Stimulated activated CD4-positive, alpha-beta T cell treated with anti-CD3 and anti-CD28 coated beads, Interleukin-4, amount 100 ng/mL, for 48 hours (primary cell): ENCODE measurements around the gene KRTAP10-8.
A peak's percentile ranks its signal among the peaks of the same experiment; 100 is the strongest.
"Not testable (repeated sequence)": the region's sequence is repeated elsewhere in the genome, so short reads cannot be mapped to it uniquely, and the experiment has no call there.

Experiments
- DNase-seq, 2 donors: peaks; one replicate each; pipeline ENCODE4 v3.0.0-alpha.2; 2020; ENCODE audit warnings: low read depth in 2 of 2

The KRTAP10-8 gene

DNA sequence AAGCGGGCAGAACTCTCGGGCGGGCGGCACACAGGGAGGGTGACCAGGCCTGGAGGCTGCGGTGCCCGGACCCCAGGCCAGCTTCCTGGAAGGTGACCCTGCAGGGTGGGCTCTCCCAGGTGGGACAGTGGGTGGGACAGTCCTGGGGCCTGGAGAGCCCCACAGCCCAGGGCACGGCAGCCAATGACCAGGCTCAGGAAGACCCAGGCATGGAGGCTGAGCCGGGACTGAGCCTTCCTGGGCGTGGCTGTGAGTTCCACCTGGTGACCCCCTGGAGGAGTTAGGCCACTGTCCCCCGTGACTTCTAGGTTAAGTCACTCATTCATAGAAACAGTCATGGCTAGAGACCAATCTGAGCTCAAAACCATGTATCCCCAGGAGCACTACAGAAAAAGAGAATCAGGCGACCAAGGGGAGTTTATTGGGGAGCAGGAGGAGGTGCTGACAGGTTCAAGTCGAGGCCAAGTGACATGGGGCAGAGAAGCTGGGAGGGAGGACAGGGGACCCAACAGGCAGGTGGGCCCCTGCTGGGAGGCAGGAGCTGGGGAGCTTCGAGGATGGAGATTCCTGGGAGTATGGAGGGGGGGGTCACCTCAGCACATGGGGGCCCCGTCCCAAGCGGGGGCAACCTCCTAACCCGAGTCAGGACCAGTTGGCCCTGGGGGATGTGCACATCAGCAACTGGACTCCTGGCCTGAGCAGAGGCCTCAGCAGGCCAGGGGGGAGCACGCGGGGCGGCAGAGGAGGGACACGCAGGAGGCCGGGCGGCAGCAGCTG lies 32.6 kb upstream of the KRTAP10-8 start:
- no peak for DNase-seq

DNA sequence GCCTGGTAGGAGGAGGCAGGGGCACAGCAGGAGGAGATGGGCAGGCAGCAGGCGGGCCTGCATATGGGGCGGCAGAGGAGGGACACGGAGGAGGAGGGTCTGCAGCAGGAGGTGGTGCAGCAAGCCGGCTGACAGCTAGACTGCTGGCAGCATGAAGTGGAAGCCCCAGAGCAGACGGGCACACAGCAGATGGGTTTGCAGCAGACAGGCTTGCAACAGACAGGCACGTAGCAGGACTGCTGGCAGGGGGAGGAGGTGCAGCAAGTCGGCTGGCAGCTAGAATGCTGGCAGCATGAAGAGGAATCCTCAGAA lies 32.1 kb upstream of the KRTAP10-8 start:
- DNase-seq: no peak

DNA sequence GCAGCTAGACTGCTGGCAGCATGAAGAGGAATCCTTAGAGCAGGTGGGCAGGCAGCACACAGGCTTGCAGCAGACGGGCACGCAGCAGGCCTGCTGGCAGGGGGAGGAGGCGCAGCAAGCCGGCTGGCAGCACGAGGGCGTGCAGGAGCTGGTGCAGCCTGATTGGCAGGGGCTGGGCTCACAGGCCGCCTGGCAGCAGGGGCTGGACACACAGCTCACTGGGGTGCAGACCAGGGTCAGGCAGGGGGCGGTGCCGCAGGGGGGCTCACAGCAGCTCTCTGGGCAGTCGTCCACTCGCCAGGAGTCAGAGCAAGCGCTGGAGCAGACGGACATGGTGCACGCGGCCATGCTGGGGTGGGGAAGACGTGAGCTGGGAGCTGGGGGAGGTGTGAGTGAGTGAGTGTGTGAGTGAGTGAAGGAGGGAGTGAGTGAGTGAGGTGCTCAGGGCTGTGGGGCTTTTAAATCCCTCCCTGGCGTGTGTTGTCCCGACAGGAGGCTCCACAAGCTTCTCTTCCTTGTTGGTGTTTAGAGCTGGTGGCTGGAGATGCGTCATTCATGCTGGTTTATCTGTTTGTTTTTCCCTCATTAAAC lies 31.6 kb upstream of the KRTAP10-8 start, which contains the start of gene KRTAP10-5:
KRTAP10-5 (minus strand) TSS at position 374 of the 591 bp plus-strand sequence; CDS start at position 348, 26 bp downstream.
- DNase-seq: not testable (repeated sequence)

DNA sequence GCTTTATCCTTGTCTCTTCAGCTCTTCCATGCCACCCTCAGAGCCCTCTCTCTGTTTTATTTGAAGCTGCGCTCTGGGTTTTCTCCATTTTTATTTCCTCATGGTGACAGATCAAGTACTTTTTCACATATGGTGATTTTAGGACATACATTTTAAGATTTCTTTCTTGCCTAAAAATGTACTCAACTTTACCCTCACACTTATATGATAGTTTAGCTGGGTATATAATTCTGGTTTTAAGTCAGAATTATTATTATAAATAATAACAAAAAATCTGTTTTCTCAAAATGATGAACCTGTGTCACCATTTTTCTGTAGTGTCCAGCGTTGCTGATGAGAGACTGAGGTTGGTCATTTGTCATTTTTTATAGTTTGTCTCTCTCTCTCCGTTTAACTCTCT lies 30.7 kb upstream of the KRTAP10-8 start:
- DNase-seq: no peak

DNA sequence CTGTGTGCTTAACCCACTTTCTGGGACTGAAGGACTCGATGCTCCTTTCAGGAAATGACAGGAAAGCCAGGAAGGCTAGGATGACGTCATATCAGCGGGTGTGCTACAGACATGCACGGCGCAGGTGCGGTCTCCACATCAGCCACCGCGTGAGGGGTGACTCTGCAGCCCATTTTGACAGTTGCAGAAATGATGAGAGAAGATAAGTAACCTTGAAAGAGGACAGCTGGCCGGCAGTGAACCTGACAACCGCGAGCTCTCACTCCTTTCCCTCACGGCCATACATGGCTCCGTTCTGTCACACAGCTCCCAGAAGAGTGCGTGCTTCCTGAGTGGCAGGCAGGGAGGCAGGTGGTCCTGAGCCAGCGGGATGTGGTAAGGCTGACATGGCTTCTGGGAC lies 29.8 kb upstream of the KRTAP10-8 start:
- DNase-seq: no peak

DNA sequence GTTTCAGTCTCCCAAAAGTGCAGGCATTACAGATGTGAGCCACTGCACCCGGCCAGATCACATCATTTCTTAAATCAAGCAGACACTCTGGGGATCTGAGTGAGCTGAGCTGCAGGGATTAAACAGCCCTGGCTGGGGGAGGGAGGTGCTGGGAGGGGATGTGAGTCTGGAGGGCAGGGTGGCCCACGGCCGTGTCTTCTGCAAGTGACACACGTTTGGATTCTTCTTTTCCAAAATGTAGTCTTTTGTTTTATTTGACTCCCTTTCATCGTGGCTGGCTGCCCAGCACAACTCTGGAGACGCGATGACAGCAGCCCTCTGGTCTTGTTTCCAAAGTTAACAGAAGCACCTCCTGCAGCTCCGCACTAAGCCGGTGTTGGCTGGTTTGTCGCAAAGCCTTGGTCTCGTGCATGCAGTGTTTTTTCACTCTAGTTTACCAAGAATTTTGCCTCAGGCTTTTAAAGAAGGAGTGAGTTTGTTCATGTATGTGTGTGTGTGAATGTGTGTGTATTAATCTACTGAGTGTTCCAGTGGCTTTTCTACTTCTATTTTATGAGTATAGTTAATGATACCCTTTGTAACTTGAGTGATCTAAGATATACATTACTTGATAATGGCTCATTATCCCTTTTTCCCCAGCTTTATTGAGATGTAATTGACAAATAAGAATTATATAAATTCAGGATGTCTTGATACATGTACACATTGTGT lies 28.6 kb upstream of the KRTAP10-8 start:
- no peak for DNase-seq

DNA sequence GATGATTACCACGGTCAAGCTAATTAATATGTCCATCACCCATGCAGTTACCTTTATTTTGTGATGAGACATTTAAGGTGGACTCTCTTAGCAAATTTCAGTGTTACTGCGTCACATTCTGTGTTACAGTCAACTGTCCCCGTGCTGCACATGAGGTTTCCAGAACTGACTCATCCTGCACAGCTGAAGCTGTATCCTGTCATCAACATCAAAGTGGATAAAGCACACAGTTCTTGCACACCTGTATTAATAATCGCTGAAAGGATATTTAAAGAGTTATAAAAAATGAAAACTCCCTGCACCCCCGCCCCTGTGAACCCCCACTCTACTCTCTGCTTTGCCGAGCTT lies 28.1 kb upstream of the KRTAP10-8 start:
- DNase-seq: peak in 1 of 2 donors; percentile 14

DNA sequence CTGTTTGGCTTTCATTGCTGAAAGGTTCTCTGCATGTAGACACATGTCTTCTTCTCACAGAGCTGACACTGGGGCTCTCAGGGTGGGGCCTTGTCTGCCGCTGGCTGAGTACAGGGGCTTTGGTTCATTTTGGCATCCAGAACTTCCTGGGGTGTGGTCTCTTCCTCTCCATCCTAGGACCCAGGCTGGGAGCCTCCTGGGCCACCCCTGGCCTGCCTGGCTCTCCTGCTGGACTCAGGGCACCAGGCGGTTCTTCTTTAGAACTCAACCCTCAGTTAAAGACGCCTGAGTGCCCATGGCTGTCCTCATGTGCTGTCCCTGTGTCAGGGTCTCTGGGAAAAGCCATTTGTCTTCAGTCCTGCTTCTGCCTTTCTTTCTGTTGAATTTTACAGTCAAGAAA lies 26.0 kb upstream of the KRTAP10-8 start:
- DNase-seq: no peak

DNA sequence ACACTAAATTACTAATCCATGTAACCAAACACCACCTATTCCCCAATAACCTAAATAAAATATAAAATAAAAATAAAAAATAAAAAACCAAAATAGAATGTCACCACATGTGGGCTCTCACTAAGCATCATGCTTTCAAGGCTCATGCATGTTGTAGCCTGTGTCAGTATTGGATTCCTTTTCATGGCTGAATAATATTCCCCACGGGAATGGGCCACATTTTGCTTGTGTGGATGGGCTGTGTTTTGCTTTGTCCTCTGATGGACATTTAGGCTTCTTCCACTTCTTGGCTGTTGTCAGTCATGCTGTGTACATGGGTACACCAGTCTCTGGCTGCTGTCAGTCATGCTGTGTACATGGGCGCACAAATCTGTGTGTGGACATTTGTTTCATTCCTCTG lies 22.8 kb upstream of the KRTAP10-8 start:
- no peak for DNase-seq

DNA sequence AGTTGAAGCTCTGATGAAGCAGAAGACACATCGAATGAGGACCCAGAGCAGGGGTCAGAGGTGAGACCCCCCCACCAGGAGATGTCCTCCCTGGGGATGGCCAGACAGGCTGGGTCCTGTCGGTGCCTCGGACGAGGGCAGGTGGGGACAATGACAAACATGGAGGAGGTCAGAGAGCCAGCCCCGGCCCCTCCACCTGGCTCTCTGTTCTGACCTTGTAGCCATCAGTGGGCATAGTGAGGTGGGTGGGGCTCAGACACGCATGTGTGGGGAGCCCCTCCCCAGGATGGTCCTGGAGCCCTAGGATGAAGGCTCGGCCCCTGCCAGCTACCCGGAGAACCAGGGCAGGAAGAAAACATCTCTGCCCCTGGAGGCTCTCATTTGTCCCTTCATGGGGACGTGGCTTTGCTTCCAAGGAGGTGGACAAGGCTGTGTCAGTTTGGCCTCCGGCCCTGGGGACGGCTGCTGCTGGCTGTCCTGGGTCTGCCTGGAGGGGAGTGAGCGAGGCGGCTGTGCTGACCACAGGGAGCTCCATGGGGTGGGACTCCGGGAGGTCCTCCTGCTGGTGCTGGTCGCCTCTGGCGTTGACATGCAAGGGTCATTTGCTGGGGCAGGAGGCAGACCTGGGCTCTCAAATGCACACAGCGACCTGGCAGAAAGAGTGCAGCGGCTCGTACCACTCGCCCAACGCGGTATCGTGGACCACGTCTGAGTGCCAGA lies 22.1 kb upstream of the KRTAP10-8 start:
- no peak for DNase-seq

DNA sequence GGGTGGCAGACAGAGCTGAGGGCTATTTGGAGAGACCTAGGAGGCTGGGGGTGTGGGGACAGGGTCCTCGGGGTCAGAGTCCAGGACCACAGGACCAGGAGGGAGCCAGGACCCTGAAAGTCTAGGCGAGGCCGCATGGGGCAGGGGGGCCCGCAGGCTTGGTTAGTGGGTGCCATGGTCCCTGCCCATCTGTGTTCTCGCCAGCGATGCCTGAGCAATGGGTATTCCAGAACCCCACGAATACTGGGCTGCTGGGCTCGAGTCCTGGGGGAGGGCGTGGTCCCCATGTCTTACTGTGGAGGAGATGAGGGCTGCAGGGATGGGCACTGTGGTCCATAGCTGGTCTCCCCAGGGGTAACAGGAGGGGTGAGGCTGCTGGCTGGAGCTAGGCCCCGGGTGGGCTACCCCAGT lies 21.6 kb upstream of the KRTAP10-8 start:
- no peak for DNase-seq

DNA sequence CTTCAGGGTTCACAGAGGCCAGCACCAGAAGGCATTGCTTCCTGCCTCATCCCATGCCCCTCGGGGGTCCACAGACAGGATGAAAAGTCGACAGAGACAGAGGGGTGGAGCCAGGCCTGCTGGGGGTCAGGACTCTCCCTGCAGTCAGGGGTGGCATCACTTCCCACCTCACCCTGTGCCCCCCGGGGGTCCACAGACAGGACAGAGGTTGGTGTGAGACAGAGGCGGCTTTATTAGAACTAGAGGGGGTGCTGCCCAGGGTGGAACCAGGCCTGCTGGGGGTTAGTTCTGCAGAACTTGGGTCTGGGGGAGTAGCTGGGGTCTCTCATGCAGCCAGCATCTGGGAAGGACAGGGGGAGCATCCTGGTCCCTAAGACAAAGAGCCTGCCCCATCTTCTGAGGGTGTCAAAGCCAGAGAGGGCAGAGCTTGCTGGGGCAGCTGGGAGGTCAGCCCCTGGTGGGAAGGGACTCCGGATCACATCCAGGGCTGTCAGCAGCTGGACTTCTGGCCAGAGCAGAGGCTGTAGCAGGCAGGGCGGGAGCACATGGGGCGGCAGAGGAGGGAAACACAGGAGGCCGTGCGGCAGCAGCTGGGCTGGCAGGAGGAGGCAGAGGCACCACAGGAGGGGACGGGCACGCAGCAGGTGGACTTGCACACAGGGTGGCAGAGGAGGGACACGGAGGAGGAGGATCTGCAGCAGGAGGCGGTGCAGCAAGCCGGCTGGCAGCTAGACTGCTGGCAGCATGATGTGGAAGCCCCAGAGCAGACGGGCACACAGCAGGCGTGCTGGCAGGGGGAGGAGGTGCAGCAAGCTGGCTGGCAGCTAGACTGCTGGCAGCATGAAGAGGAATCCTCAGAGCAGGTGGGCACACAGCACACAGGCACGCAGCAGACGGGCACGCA lies 20.7 kb upstream of the KRTAP10-8 start:
- DNase-seq: not testable (repeated sequence)

DNA sequence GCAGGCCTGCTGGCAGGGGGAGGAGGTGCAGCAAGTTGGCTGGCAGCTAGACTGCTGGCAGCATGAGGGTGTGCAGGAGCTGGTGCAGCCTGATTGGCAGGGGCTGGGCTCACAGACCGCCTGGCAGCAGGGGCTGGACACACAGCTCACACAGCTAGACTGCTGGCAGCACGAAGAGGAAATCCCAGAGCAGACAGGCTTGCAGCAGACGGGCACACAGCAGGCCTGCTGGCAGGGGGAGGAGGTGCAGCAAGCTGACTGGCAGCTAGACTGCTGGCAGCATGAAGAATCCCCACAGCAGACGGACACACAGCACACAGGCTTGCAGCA lies 20.1 kb upstream of the KRTAP10-8 start:
- not testable (repeated sequence) for DNase-seq

DNA sequence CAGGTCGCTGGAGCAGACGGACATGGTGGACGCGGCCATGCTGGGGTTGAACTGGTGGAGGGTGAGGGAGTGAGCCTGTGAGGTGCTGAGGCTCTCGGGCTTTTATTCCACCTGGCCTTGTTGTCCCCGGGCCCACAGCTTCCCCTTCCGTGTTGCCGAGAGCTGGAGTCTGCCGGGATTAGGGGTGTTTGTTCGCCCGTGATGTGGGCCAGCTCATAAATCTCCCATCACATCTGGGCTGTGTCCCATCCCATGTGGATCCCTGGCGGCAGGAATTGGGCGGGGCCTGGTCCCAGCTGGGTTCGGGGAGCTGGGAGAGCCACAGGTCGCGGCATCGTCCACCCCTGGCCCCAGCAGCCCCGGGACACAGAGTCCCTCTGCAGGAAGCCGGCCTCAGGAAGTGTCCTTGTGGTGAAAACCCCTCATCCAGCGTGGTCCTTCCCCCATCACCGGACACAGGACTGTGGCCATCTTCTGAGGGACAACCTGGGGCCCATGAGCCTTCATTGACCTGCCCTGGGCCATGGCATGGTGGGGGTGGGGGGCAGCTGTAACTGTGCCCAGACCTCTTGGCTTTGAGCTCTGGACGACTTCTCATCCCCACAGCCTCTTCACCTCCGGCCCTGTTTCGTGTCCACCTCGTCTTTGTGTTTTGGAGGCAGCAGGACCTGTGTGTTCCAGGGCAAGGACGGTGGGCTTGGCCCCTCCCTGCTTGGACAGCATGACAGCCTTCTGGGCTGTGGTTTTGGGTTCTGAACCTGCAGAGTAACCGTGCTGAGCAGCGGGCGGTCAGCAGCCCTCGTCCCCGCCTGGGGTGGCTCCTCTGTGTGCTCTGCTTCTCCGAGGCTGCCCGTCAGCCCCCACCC lies 19.2 kb upstream of the KRTAP10-8 start, which contains the start of gene KRTAP10-6:
KRTAP10-6 (minus strand) TSS at position 60 of the 866 bp plus-strand sequence; CDS start at position 39, 21 bp downstream.
- DNase-seq: no peak

DNA sequence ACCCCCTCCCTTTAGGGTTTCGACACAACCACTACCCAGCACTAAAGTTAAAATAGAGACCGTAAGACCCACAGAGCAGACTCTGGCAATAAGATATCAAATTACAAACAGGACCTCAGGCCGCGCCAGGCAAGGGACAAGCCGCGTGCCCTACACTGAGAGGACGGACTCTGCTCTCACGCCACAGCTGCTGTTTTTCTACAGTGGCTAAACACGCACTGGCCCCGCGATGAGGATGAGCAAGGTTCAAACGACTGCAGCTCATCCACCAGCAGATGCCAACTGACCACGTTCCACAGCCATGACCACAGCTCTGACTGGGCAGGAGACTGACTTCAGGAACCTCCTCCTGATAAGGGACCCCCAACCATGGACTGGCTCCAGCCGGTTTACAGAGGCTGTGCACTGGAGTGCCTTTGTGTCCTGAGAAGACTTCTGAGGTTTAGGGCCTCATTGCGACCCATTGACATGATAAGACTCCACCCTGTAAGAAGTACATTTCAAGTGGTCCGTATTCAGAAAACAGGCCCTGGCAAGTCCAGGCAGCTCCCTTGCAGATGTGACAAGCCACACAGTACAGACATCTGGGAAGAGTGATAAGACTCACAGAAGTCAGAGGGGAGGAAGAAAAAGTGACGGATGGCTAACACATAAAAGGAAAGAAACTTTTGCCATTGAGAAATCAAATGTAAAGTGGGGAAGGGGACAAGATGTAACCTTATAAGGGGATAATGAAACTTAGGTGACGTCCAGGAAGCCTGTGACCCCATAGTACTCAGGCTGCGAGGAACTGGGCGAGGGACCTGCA lies 18.1 kb upstream of the KRTAP10-8 start:
- DNase-seq: no peak

DNA sequence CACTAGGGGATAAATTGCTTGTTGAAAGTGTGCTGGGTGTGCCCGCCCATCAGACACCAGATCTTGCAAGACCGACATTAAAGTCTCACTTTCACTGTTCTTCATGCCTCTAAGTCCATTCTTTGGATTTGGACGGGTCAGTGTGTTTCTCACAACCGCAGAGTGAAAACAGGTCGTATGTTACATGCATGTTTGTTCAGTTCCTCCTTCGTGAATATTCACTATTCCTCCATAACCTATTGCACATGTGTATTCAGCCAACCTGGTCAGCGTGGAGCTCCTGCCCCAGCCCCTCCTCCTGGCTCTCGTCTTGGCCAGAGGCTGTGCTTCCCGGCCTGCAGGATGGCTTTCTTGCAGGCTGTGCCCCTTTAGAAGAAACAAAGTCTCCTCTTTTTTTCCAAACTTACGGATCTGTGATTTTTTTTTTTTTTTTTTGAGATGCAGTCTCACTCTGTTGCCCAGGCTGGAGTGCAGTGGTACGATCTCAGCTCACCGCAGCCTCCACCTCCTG lies 17.4 kb upstream of the KRTAP10-8 start:
- no peak for DNase-seq

DNA sequence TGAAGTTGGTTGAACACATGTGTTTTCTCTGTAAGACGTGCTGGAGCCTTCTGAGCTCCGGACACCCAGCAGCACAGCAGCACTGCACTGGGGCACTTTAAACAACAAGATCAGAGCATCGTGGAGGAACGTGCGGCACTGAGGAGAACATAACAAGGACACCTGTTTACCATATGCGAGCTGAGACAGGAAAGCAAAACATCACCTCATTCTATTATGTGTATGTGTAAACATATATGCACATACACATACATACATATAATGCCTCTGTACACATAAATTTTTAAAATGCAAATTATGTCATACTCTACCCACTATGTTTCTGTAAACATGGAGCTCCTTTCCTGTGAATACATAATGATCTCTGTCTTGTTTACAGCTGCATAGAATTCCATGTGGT lies 16.4 kb upstream of the KRTAP10-8 start:
- no peak for DNase-seq

DNA sequence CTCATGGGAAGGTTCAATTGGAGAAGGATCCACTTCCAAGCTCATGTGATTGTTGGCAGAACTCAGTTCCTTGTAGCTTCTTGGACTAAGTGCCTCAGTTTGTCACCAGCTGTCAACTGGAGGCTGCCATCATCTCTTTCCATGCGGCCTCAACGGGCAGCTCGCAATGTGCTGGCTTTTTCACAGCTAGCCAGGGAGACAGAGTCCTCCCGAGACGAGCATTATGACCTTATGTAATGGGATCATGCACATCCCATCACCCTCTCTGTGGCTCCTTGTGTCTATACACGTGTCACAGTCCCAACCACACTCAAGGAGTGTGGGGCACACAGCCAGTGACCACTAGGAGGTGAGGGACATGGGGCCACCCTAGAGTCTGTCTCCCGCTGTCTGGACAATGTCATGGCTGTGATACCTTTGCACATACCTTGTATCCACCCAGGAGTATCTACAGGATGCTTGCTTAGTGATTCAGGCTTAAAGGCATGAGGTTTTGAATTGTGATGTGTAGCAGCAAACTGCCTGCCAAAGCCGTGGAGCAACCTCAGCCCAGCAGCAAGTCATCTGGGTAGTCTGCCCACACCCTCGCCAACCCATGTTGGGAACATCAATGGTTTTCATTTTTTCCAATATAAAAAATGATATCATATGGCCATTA lies 15.7 kb upstream of the KRTAP10-8 start:
- no peak for DNase-seq

DNA sequence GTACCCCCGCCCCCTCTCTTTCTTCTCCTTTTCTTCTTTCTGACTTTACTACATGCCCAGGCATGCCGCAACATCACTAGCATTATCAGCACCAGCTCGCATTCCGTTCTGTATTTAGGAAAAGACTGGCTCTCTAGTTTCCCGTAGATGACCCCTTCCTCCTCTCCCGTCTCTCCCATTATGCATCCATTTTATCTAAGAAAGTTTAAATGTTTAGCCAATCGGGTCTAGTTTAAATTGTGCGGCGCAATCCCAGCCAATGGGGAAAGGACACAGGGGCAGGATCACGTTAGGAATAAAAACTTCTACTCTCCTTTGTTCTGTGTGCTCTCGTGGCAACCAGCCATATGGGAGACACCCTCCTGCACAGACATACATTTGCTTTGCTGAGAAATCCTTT lies 13.8 kb upstream of the KRTAP10-8 start:
- DNase-seq: no peak
